Activated B cell treated with CpG ODN at 0.5 μM for 24 hours (primary cell): ENCODE results near the gene CSF1. TPM values are rescaled to one million over a fixed set of nuclear protein-coding genes. Genes with fewer than 3 reads are reported as not detected.

ENCODE experiments used
- ATAC-seq: fragments of 200-7000 bp; cut with Tn5 transposase; one replicate; pipeline ENCODE4 v1.10.0; 2021; ENCODE audit warnings: low read depth, mild to moderate bottlenecking, moderate library complexity
- CTCF ChIA-PET: fragments of 350-600 bp; sonication (Branson Sonifier 250); formaldehyde crosslinking; loops from one replicate; lab custom pipeline; 2021; ENCODE audit warnings: antibody characterized with exemption; lab: Charles Lee
- POLR2A ChIA-PET: fragments of 350-600 bp; sonication (Branson Sonifier 250); formaldehyde crosslinking; loops from one replicate; lab custom pipeline; 2021; ENCODE audit warnings: antibody characterized with exemption; lab: Charles Lee
- DNase-seq: peaks from one replicate; pipeline ENCODE4 v3.0.0; 2022
- H3K27ac Mint-ChIP-seq: one replicate; pipeline ENCODE4 v1.8.0; 2020; ENCODE audit warnings: mixed read lengths
- H3K27me3 Mint-ChIP-seq: one replicate; pipeline ENCODE4 v1.8.0; 2021; ENCODE audit warnings: mixed read lengths
- H3K36me3 Mint-ChIP-seq: one replicate; pipeline ENCODE4 v1.8.0; 2021; ENCODE audit warnings: low read depth, mixed read lengths
- H3K4me1 Mint-ChIP-seq: one replicate; pipeline ENCODE4 v1.8.0; 2021; ENCODE audit warnings: mixed read lengths
- H3K4me3 Mint-ChIP-seq: one replicate; pipeline ENCODE4 v1.8.0; 2020; ENCODE audit warnings: mild to moderate bottlenecking, mixed read lengths
- H3K9me3 Mint-ChIP-seq: one replicate; pipeline ENCODE4 v1.8.0; 2020; ENCODE audit warnings: mixed read lengths
- intact Hi-C: fragments of 100-400 bp; cut with micrococcal nuclease; formaldehyde crosslinking; loops from one replicate; pipeline ENCODE4 v1.15.1; 2024
- total RNA-seq: library from RNA; stranded (reverse); gene quantifications from 2 replicates; pipeline ENCODE4 v1.2.3, GENCODE V29; 2022
- TF ChIP-seq, protein P1 (sequence below): fragments of 200-600 bp; IDR thresholded peaks from one replicate; pipeline ENCODE4 v1.8.0; 2022; ENCODE audit warnings: antibody characterized with exemption, mild to moderate bottlenecking

Gene CSF1
- total RNA-seq, 1 donor from 2014 or later = 2.0 TPM

DNA sequence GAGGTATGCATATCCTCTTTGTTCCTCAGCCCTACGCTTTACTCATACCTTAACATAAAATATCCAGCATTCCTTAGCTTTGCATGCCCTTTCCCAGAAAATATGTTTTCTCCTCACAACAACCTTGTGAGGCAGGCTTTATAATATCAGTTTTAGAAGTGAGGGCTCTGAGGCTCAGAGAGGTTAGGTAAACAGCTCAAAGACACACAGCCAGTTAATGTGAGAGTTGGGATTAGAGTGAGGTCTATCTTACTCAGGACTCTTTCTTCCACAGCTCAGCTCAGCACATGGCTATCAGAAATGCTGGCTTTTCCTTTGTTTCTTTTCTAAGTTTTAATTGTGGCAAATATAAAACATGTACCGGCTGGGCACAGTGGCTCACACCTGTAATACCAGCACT is 27.9 kb downstream of the CSF1 start:
- ChIA-PET POLR2A (no interaction called here), CTCF (no interaction called here)
- intact Hi-C loops = no loop called here
- Mint-ChIP-seq H3K9me3 (peaks cover 13% of the 10 kb centered on the region), H3K4me3 (no peak overlapping the region), H3K36me3 (peaks cover 4% of the 10 kb centered on the region), H3K27me3 (peaks cover 10% of the 10 kb centered on the region), H3K4me1 (no peaks in the 10 kb centered on the region), H3K27ac (no peak overlapping the region)
- ATAC-seq = no peak
- TF ChIP-seq, protein P1, sequence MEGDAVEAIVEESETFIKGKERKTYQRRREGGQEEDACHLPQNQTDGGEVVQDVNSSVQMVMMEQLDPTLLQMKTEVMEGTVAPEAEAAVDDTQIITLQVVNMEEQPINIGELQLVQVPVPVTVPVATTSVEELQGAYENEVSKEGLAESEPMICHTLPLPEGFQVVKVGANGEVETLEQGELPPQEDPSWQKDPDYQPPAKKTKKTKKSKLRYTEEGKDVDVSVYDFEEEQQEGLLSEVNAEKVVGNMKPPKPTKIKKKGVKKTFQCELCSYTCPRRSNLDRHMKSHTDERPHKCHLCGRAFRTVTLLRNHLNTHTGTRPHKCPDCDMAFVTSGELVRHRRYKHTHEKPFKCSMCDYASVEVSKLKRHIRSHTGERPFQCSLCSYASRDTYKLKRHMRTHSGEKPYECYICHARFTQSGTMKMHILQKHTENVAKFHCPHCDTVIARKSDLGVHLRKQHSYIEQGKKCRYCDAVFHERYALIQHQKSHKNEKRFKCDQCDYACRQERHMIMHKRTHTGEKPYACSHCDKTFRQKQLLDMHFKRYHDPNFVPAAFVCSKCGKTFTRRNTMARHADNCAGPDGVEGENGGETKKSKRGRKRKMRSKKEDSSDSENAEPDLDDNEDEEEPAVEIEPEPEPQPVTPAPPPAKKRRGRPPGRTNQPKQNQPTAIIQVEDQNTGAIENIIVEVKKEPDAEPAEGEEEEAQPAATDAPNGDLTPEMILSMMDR = no peak
- no peak for DNase-seq

DNA sequence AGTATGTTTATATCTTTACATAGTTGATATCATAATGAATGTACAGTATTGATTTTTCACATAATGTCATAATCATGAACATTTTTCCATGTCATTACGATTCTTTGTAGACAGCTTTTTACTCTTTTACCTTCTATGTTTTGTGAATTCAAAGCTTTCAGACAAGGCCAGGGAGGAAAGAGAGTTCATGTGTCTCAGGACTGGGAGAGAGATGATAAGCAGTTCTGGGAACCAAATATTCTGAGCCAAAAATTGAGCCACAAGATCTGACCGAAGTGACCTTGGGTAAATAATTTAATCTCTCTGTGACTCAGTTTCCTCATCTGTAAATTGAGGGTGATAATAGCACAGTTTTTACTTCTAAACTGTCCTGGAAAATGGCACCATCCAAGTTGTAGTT is 31.8 kb downstream of the CSF1 start:
- TF ChIP-seq, protein P1 = no peak
- ATAC-seq (no peak), DNase-seq (no peak)
- no peak overlapping the region for H3K27ac Mint-ChIP-seq
- H3K4me1 Mint-ChIP-seq = no peaks in the 10 kb centered on the region
- H3K4me3 Mint-ChIP-seq = no peak overlapping the region
- H3K27me3 Mint-ChIP-seq = peaks cover 7% of the 10 kb centered on the region
- H3K36me3 Mint-ChIP-seq = peaks cover 2% of the 10 kb centered on the region
- CTCF ChIA-PET = no interaction called here
- peaks cover 9% of the 10 kb centered on the region for H3K9me3 Mint-ChIP-seq
- intact Hi-C loops = no loop called here
- POLR2A ChIA-PET = no interaction called here

DNA sequence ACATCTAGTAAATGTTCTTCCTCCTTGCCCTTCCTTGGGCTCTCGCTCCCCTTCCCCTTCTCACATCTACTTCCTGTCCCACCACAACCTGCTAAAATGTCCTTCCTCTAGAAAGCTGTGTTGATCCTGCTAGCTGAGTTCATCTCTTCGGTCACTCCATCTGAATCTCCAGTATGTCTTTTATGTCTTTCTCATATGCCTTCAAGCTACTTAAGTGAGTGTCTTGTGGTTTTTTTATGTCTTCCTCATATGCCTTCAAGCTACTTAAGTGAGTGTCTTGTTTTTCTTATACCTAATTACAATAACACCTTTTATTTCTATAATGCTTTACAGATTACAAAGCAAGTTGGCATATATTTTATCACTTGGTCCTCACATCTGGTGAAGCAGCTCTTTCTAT is 33.9 kb downstream of the CSF1 start:
- Mint-ChIP-seq H3K9me3 (no peaks in the 10 kb centered on the region), H3K27me3 (peaks cover 10% of the 10 kb centered on the region), H3K4me3 (no peak overlapping the region), H3K4me1 (no peaks in the 10 kb centered on the region), H3K27ac (no peak overlapping the region), H3K36me3 (no peaks in the 10 kb centered on the region)
- ATAC-seq = no peak
- TF ChIP-seq, protein P1 = no peak
- ChIA-PET POLR2A (no interaction called here), CTCF (no interaction called here)
- DNase-seq = no peak
- intact Hi-C loops = no loop called here

DNA sequence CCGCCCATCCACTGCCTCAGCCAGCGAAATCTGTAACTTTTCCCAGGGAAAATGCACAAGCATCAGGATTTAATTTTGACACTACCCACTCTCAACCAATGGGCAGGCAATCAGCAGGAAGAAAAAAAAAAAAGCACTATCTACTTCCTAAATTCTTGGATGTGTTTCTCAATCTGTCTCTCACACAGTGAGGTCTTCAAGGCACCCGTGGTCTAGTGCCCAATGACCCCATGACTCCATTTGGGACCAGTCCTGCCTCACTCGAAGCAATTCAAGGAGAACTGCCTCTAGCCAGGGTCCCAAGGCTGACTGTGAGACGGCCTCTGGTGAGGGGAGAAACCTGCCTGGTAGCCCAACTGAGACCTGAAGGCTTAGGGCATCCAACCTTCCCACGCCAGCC is 35.9 kb downstream of the CSF1 start:
- ATAC-seq (no peak), DNase-seq (no peak)
- Mint-ChIP-seq H3K27me3 (peaks cover 10% of the 10 kb centered on the region), H3K9me3 (no peaks in the 10 kb centered on the region), H3K36me3 (no peaks in the 10 kb centered on the region), H3K4me1 (no peaks in the 10 kb centered on the region), H3K27ac (no peak overlapping the region), H3K4me3 (no peak overlapping the region)
- intact Hi-C loops = no loop called here
- ChIA-PET CTCF (no interaction called here), POLR2A (no interaction called here)
- TF ChIP-seq, protein P1 = no peak

DNA sequence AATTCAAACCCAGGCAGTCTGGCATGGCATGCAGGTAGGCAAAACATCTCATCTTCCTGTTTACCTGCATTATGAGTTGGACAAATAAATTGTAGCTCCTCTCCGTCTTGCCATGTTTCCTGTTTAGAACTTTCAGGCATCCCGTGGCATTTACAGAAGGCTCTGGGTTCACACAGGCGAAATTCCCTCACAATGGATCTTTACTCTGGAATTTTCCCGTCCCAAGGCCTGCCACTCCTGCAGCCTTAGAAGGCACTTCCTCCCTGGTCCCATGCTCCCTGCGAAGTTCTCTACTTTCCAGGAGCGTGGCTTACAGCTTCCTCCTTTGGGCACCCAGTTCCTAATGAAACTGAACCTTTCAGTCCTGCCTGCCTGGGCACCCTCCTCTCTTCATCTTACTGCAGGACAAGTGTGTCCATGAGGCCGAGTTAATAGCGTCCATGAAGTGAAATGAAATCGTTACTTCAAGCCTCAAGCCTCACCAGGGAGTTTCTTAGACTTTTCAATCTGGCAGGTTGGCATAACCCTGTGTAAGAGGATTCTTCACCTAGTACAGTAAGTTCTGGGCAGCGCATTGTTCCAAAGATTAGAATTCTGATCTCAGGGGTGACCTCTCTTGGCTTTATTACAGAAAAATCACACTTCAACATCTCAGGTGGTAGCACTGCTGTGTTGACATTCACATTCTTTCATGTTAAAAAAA is 37.1 kb downstream of the CSF1 start:
- no peak for ATAC-seq
- POLR2A ChIA-PET = no interaction called here

More for the DNA sequence above, 37.1 kb downstream of the CSF1 start:
- TF ChIP-seq, protein P1 = no peak
- no peaks in the 10 kb centered on the region for H3K4me1 Mint-ChIP-seq
- no peak overlapping the region for H3K27ac Mint-ChIP-seq
- CTCF ChIA-PET = no interaction called here
- DNase-seq = no peak
- H3K9me3 Mint-ChIP-seq = no peaks in the 10 kb centered on the region
- H3K36me3 Mint-ChIP-seq = no peaks in the 10 kb centered on the region
- no peak overlapping the region for H3K4me3 Mint-ChIP-seq
- peaks cover 10% of the 10 kb centered on the region for H3K27me3 Mint-ChIP-seq
- intact Hi-C loops = no loop called here
